Skeletal muscle cell (primary cell): Measurements from ENCODE around the gene IL17RB.

Experiments used
- DNase-seq: peaks from one replicate; pipeline ENCODE4 v3.0.0-alpha.2; 2010; ENCODE audit warnings: low read depth
- H3K4me3 ChIP-seq: 2 replicates; pipeline ENCODE4 v1.5.1; 2011; ENCODE audit warnings: low read depth, mild to moderate bottlenecking, control low read depth, low read length, moderate library complexity

IL17RB gene

DNA sequence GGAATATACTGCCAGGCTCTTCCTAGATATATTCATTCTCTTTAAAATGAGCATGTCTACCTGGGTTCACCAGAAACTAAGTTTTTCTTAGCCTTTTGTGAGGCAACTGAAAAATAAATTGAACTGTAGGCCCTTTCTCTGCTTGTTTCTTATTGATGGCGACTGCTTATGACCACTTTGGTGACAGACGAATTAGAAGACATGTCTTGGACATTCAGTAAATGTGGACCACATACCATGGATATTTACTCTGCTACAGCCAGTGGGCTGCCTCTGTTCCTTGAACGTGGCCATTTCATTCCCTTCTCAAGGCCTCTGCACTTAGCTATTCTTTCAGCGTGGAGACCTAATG lies 45.9 kb downstream of the IL17RB start:
- H3K4me3 ChIP-seq: peak overlapping the region; percentile 95
- no peak for DNase-seq

DNA sequence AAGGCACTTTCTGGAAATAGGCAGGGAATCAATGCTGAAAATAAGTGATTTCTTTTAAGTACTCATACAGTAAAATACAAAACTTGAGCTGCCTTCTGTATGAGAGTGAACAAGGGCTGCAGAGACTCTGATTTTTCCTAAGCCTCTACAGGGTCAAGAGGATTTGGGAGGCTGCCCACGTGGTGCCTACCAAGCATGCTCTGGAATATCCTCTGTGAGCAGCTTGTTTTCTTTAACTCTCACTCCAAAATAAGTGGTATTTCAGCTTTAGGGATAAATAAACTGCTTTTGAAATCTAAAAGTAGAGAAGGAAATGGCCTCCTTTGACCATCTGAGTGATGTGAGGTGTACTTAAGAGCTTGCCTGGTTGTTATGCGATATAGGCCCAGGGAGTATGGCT lies 53.4 kb downstream of the IL17RB start:
- no peak overlapping the region for H3K4me3 ChIP-seq
- no peak for DNase-seq

DNA sequence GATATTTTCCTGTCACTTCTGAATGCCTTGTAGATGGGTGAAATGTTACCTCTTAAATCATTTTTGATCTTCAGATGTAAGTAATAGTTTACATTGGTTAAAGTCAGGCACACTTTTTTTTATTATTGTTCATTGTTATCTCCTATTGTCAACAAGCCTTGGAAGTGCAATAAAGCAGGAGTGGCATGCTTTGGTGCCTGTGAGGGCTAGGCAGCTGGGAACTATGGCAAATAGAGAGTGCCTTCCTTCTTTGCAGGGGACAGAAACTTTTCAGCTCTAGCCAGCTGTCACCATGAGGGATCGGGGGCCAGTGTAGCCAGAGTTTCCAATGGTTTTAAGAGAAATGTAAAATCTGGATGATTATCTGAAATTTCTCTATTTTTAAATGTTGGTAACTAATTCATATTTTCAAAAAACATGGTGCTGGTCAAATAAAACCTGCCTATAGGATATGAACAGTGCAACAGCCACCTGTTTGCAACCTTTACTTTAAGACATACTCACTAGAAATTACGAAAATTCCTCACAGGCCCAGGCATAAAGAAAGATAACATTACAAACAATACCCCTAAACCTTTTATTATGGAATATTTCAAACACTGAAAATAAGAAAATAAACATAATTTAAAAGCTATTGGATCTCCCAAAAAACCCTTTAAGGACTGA lies 54.4 kb downstream of the IL17RB start:
- DNase-seq: no peak
- no peak overlapping the region for H3K4me3 ChIP-seq

DNA sequence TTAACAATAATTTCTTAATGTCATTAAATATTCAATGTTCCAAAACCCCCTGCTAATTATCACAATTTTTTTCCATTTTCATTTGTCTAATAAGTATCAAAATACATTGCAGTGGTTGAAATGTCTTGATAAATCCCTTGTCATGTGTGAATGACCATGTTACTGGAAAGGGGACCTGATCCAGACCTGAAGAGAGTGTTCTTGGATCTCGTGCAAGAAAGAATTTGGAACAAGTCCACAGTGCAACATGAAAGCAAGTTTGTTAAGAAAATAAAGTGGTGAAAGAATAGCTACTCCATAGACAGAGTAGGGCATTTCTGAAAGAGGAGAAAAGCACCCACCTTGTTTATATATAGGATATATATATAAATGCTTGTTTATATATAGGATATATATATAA lies 55.7 kb downstream of the IL17RB start:
- no peak overlapping the region for H3K4me3 ChIP-seq
- no peak for DNase-seq

DNA sequence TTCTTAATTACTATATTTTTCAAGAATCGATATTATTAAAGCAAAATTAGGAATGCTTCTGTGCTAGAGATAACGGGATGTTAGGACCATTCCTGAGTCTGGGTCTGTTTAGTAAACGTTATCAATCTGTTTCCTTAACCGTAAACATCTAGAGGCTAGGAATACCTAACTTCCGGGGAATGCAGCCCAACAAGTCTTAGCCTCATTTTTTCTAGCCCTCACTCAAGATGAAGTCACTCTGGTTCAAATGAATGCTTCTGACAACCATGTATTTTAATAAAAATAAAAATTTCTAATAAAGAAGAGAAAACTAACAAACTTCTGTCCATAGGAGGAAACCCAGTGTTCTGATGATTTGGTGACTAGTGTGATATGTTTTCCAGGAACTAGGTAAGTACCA lies 56.3 kb downstream of the IL17RB start:
- no peak overlapping the region for H3K4me3 ChIP-seq
- no peak for DNase-seq

DNA sequence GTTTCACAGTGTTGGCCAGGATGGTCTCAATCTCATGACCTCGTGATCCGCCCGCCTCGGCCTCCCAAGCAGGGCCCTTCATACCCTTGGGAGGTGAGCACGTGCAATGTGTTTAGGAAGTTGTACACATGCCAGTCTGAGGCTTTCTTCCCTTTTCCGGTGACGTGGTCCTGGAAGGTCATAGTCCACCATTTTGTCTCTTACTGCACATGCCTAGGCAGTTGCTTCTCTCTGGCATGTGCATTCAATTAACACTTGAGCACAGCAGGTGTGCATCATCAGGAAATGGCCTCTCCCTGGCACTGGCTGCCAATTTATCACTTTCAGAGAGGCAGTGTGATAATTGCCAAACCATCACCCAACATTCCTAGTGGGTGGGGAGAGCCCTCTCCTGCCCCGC lies 67.0 kb downstream of the IL17RB start:
- no peak for DNase-seq
- no peak overlapping the region for H3K4me3 ChIP-seq
